ENCODE measurements around the gene LHFPL6. TPM values are rescaled to one million over a fixed set of nuclear protein-coding genes. Genes with fewer than 3 reads are reported as not detected.

The LHFPL6 gene
- total and polyA plus RNA-seq, 10 of the 15 experiments (the other 5 are each of a cell fraction or from before 2014, with no cell fraction given), result 0.11 to 4.6 (median 0.41) TPM

DNA sequence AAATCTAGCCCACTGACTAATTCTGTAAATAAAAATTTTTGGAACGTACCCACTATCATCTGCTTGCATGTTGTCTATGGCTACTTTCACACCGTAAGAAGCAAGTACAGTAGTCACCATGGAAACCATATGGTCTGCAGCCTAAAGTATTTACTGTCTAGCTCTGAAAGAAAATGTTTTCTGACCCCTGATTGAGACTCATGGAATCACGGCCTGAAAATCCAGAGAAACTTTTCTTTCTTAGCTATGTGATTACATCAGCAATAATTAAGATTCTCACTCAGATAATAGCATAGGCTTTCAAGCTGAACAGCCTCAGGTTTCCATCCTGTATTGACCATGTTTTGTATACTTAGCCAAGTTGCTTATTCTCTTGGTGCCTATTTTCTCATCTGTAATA is 300.2 kb downstream of the LHFPL6 start (continued):
- TF ChIP-seq, protein P1, sequence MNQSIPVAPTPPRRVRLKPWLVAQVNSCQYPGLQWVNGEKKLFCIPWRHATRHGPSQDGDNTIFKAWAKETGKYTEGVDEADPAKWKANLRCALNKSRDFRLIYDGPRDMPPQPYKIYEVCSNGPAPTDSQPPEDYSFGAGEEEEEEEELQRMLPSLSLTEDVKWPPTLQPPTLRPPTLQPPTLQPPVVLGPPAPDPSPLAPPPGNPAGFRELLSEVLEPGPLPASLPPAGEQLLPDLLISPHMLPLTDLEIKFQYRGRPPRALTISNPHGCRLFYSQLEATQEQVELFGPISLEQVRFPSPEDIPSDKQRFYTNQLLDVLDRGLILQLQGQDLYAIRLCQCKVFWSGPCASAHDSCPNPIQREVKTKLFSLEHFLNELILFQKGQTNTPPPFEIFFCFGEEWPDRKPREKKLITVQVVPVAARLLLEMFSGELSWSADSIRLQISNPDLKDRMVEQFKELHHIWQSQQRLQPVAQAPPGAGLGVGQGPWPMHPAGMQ (IDR thresholded peaks at IDR 0.05; ENCODE audit: borderline replicate concordance), result no peak
- TF ChIP-seq, protein P2, sequence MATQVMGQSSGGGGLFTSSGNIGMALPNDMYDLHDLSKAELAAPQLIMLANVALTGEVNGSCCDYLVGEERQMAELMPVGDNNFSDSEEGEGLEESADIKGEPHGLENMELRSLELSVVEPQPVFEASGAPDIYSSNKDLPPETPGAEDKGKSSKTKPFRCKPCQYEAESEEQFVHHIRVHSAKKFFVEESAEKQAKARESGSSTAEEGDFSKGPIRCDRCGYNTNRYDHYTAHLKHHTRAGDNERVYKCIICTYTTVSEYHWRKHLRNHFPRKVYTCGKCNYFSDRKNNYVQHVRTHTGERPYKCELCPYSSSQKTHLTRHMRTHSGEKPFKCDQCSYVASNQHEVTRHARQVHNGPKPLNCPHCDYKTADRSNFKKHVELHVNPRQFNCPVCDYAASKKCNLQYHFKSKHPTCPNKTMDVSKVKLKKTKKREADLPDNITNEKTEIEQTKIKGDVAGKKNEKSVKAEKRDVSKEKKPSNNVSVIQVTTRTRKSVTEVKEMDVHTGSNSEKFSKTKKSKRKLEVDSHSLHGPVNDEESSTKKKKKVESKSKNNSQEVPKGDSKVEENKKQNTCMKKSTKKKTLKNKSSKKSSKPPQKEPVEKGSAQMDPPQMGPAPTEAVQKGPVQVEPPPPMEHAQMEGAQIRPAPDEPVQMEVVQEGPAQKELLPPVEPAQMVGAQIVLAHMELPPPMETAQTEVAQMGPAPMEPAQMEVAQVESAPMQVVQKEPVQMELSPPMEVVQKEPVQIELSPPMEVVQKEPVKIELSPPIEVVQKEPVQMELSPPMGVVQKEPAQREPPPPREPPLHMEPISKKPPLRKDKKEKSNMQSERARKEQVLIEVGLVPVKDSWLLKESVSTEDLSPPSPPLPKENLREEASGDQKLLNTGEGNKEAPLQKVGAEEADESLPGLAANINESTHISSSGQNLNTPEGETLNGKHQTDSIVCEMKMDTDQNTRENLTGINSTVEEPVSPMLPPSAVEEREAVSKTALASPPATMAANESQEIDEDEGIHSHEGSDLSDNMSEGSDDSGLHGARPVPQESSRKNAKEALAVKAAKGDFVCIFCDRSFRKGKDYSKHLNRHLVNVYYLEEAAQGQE (IDR thresholded peaks at IDR 0.05; ENCODE audit: low read depth, low read length), result no peak
- TF ChIP-seq, protein P3, sequence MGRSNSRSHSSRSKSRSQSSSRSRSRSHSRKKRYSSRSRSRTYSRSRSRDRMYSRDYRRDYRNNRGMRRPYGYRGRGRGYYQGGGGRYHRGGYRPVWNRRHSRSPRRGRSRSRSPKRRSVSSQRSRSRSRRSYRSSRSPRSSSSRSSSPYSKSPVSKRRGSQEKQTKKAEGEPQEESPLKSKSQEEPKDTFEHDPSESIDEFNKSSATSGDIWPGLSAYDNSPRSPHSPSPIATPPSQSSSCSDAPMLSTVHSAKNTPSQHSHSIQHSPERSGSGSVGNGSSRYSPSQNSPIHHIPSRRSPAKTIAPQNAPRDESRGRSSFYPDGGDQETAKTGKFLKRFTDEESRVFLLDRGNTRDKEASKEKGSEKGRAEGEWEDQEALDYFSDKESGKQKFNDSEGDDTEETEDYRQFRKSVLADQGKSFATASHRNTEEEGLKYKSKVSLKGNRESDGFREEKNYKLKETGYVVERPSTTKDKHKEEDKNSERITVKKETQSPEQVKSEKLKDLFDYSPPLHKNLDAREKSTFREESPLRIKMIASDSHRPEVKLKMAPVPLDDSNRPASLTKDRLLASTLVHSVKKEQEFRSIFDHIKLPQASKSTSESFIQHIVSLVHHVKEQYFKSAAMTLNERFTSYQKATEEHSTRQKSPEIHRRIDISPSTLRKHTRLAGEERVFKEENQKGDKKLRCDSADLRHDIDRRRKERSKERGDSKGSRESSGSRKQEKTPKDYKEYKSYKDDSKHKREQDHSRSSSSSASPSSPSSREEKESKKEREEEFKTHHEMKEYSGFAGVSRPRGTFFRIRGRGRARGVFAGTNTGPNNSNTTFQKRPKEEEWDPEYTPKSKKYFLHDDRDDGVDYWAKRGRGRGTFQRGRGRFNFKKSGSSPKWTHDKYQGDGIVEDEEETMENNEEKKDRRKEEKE (IDR thresholded peaks at IDR 0.05), result no peak
- TF ChIP-seq EED (IDR thresholded peaks at IDR 0.05; ENCODE audit: low read depth), result no peak
- TF ChIP-seq SREBF2 (IDR thresholded peaks at IDR 0.05; ENCODE audit: low read length), result no peak
- no peak for TF ChIP-seq FOXK2 (IDR thresholded peaks at IDR 0.05)
- TF ChIP-seq, protein P4, sequence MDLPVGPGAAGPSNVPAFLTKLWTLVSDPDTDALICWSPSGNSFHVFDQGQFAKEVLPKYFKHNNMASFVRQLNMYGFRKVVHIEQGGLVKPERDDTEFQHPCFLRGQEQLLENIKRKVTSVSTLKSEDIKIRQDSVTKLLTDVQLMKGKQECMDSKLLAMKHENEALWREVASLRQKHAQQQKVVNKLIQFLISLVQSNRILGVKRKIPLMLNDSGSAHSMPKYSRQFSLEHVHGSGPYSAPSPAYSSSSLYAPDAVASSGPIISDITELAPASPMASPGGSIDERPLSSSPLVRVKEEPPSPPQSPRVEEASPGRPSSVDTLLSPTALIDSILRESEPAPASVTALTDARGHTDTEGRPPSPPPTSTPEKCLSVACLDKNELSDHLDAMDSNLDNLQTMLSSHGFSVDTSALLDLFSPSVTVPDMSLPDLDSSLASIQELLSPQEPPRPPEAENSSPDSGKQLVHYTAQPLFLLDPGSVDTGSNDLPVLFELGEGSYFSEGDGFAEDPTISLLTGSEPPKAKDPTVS (IDR thresholded peaks at IDR 0.05; ENCODE audit: low read depth, low read length), result no peak
